ENCODE results near the gene TPCN1. TPM values are rescaled to one million over a fixed set of nuclear protein-coding genes. Genes with fewer than 3 reads are reported as not detected.
A peak's percentile ranks its signal among the peaks of the same experiment; 100 is the strongest.

The TPCN1 gene
- total and polyA plus RNA-seq, 2 experiments from 2014 or later: 14.4 to 16.2 TPM

- no peaks in the 10 kb centered on the region for H3K9me3 Mint-ChIP-seq
- H3K36me3 Mint-ChIP-seq (ENCODE audit: low read depth): peaks cover 7% of the 10 kb centered on the region
- H3K4me3 Mint-ChIP-seq: no peak overlapping the region
- Histone ChIP-seq H3K4me2 (no peak overlapping the region), H4K20me1 (replicated peaks; ENCODE audit: insufficient read depth) (no peaks in the 10 kb centered on the region), H3K27me3 (ENCODE audit: insufficient read depth) (no peaks in the 10 kb centered on the region), H3F3A (replicated peaks; ENCODE audit: low read depth) (no peaks in the 10 kb centered on the region), H3K4me3 (no peak overlapping the region), H3K27ac (ENCODE audit: low read depth) (no peak overlapping the region), H3K79me2 (replicated peaks; ENCODE audit: insufficient read depth) (no peaks in the 10 kb centered on the region), H3K36me3 (ENCODE audit: insufficient read depth) (no peaks in the 10 kb centered on the region), H2AFZ (no peak overlapping the region), H3K4me1 (ENCODE audit: insufficient read depth) (no peaks in the 10 kb centered on the region), H3K9me2 (ENCODE audit: insufficient read depth) (no peaks in the 10 kb centered on the region)
- ATAC-seq (no peak), DNase-seq (ENCODE audit: low spot score) (no peak)
- H3K27me3 Mint-ChIP-seq (ENCODE audit: insufficient read depth, low read depth, poor library complexity): peaks cover 3% of the 10 kb centered on the region
- TF ChIP-seq REST (IDR thresholded peaks at IDR 0.05; ENCODE audit: unreplicated experiment): no peak
- TF ChIP-seq EZH2 (IDR thresholded peaks at IDR 0.05; ENCODE audit: low read depth, unreplicated experiment): no peak
- TF ChIP-seq ETS1 (IDR thresholded peaks at IDR 0.05): no peak
- no peak for TF ChIP-seq CREB1 (CRISPR knock-in tag; IDR thresholded peaks at IDR 0.05; ENCODE audit: low read depth)
- TF ChIP-seq STAT1 (IDR thresholded peaks at IDR 0.05; ENCODE audit: unreplicated experiment): no peak
- TF ChIP-seq ZNF462 (CRISPR knock-in tag; IDR thresholded peaks at IDR 0.05): no peak
- no peak for TF ChIP-seq EZH2phosphoT487 (IDR thresholded peaks at IDR 0.05; ENCODE audit: unreplicated experiment)
- no peak for TF ChIP-seq JUNB (IDR thresholded peaks at IDR 0.05; ENCODE audit: unreplicated experiment)
- TF ChIP-seq CTCF (conservative IDR thresholded peaks at IDR 0.05; ENCODE audit: low read depth in 2 of 2): no peak
- TF ChIP-seq NANOG (IDR thresholded peaks at IDR 0.05; ENCODE audit: borderline replicate concordance): no peak
- no peak for TF ChIP-seq POLR2AphosphoS5 (IDR thresholded peaks at IDR 0.05; ENCODE audit: low read depth)
- no peak for TF ChIP-seq ZNF331 (CRISPR knock-in tag; IDR thresholded peaks at IDR 0.05; ENCODE audit: low read depth)
- TF ChIP-seq ZNF114 (CRISPR knock-in tag; IDR thresholded peaks at IDR 0.05): no peak
- H3K4me1 Mint-ChIP-seq: peaks cover 2% of the 10 kb centered on the region
- 0 out of 2 replicates have a peak overlapping the region, but pooled peaks have one; percentile 36 for H3K27ac Mint-ChIP-seq
Measured at GRCh38 chr12:113277511-113277910, 56.2 kb downstream of the TPCN1 start.
